Tibial artery (tissue), 4 donors: ENCODE measurements around the gene PDE11A.
A peak's percentile ranks its signal among the peaks of the same experiment; 100 is the strongest.

Experiments used
- DNase-seq, 2 donors: peaks; one replicate each; pipeline ENCODE4 v3.0.0-alpha.2; 2019
- H3K27ac ChIP-seq, 2 donors: fragments of 200-600 bp; sonication (generic) in 1 of 2; 1 replicate in 1 of 2; 2 replicates in 1 of 2; pipeline ENCODE4 v1.5.1; 2018 to 2019; ENCODE audit warnings: mild to moderate bottlenecking in 1 of 2
- H3K27me3 ChIP-seq, 2 donors: fragments of 200-600 bp; sonication (generic) in 1 of 2; one replicate each; pipeline versions ENCODE4 v1.5.1 to v1.6.0; 2016 to 2019
- H3K36me3 ChIP-seq, 3 donors: fragments of 200-600 bp; sonication (generic) in 2 of 3; one replicate each; pipeline ENCODE4 v1.5.1; 2016 to 2019; ENCODE audit warnings: mild to moderate bottlenecking in 2 of 3
- H3K4me1 ChIP-seq, 4 donors: fragments of 200-600 bp; sonication (generic) in 2 of 4; 1 replicate in 3 of 4; 2 replicates in 1 of 4; pipeline ENCODE4 v1.5.1; 2016 to 2019
- H3K4me3 ChIP-seq, 2 donors: fragments of 200-600 bp; sonication (generic) in 1 of 2; 1 replicate in 1 of 2; 2 replicates in 1 of 2; pipeline ENCODE4 v1.5.1; 2018 to 2019; ENCODE audit warnings: mild to moderate bottlenecking in 2 of 2
- H3K9me3 ChIP-seq, 3 donors: fragments of 200-600 bp; sonication (generic) in 1 of 3; one replicate each; pipeline ENCODE4 v1.5.1; 2016 to 2019
- intact Hi-C: fragments of 100-400 bp; cut with DNase I; formaldehyde crosslinking; loops from one replicate; pipeline ENCODE4 v1.15.0; 2023; ENCODE audit warnings: low total_unique reads
- TF ChIP-seq, protein P1 (sequence below), 2 experiments: fragments of 200-600 bp in 1 of 2; fragments of 450-650 bp in 1 of 2; IDR thresholded peaks; one replicate each; pipeline ENCODE4 v1.5.1; 2017 to 2019; ENCODE audit warnings: antibody characterized with exemption in 2 of 2, mild to moderate bottlenecking in 1 of 2, moderate library complexity in 1 of 2

The PDE11A gene

DNA sequence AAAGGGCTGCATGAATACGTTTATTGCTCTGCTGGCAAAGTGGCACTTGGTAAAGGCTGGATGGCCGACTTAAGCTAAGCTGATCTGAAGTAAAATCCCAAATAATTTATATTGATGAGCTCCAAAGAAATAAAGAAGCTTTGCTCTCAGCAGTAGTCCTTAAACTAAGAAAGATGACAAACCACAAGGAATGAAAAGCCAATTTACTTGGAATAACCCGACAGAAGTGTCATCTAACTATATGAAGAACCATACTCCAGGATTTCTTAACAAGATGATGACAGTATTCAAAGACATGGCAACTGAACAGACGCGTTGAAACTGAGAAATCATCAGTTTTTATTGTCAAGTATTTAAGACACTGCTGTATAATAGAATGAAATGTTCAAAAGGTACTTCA, 294.1 kb downstream of the PDE11A start:
- intact Hi-C loops: no loop called here
- H3K4me3 ChIP-seq: no peak overlapping the region
- H3K36me3 ChIP-seq: no peaks in the 10 kb centered on the region
- no peak for DNase-seq
- no peaks in the 10 kb centered on the region for H3K27me3 ChIP-seq
- no peak overlapping the region for H3K27ac ChIP-seq
- H3K4me1 ChIP-seq: no peaks in the 10 kb centered on the region
- TF ChIP-seq, protein P1, sequence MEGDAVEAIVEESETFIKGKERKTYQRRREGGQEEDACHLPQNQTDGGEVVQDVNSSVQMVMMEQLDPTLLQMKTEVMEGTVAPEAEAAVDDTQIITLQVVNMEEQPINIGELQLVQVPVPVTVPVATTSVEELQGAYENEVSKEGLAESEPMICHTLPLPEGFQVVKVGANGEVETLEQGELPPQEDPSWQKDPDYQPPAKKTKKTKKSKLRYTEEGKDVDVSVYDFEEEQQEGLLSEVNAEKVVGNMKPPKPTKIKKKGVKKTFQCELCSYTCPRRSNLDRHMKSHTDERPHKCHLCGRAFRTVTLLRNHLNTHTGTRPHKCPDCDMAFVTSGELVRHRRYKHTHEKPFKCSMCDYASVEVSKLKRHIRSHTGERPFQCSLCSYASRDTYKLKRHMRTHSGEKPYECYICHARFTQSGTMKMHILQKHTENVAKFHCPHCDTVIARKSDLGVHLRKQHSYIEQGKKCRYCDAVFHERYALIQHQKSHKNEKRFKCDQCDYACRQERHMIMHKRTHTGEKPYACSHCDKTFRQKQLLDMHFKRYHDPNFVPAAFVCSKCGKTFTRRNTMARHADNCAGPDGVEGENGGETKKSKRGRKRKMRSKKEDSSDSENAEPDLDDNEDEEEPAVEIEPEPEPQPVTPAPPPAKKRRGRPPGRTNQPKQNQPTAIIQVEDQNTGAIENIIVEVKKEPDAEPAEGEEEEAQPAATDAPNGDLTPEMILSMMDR (IDR thresholded peaks at IDR 0.05): no peak
- no peaks in the 10 kb centered on the region for H3K9me3 ChIP-seq

DNA sequence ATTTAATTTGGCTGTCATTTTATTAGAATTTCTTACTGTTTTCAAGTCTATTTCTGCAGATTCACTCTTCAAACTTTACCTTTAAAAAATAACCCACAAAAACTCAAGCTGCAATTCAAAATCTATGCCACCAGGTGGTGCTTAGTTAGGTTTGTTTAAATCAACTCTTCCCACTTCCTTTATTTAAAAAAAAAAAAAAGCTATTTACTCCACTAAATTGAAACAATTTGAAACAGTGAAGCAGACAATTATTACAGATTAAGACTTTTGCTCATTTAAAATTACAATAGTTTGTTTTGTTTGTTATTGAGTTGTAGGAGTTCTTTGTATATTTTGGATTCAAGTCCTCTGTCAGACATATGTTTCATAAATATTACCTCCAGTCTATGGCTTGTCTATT, 300.0 kb downstream of the PDE11A start:
- Histone ChIP-seq H3K27me3 (no peaks in the 10 kb centered on the region), H3K4me3 (no peak overlapping the region), H3K4me1 (no peaks in the 10 kb centered on the region), H3K27ac (no peak overlapping the region), H3K9me3 (no peaks in the 10 kb centered on the region), H3K36me3 (no peaks in the 10 kb centered on the region)
- intact Hi-C loops: no loop called here
- no peak for DNase-seq
- TF ChIP-seq, protein P1 (IDR thresholded peaks at IDR 0.05): peak; percentile 14 to 27

- Histone ChIP-seq H3K4me1 (no peaks in the 10 kb centered on the region), H3K27me3 (no peaks in the 10 kb centered on the region), H3K27ac (no peak overlapping the region), H3K4me3 (no peak overlapping the region), H3K9me3 (no peaks in the 10 kb centered on the region), H3K36me3 (no peaks in the 10 kb centered on the region)
- no peak for DNase-seq
- TF ChIP-seq, protein P1 (IDR thresholded peaks at IDR 0.05): no peak
- intact Hi-C loops: no loop called here
These were observed 301.4 kb downstream of the PDE11A start for GRCh38 chr2:177771191-177771590.

- no peaks in the 10 kb centered on the region for H3K36me3 ChIP-seq
- no peaks in the 10 kb centered on the region for H3K27me3 ChIP-seq
- peaks cover 0 to 5% (median 0%) of the 10 kb centered on the region in 4 donors for H3K4me1 ChIP-seq
- TF ChIP-seq, protein P1 (IDR thresholded peaks at IDR 0.05): no peak
- intact Hi-C loops: no loop called here
- no peak for DNase-seq
- H3K27ac ChIP-seq: no peak overlapping the region
- H3K4me3 ChIP-seq: no peak overlapping the region
- H3K9me3 ChIP-seq: no peaks in the 10 kb centered on the region
These were observed 304.8 kb downstream of the PDE11A start for GRCh38 chr2:177767768-177768167.

GRCh38 chr2:177765698-177766097, 306.9 kb downstream of the PDE11A start:
- H3K36me3 ChIP-seq: no peaks in the 10 kb centered on the region
- TF ChIP-seq, protein P1 (IDR thresholded peaks at IDR 0.05): no peak
- intact Hi-C loops: no loop called here
- H3K9me3 ChIP-seq: no peaks in the 10 kb centered on the region
- H3K4me3 ChIP-seq: no peak overlapping the region
- H3K27ac ChIP-seq: no peak overlapping the region
- peaks cover 0 to 5% (median 0%) of the 10 kb centered on the region in 4 donors for H3K4me1 ChIP-seq
- no peaks in the 10 kb centered on the region for H3K27me3 ChIP-seq
- DNase-seq: no peak
